Activated T-helper 2 cell treated with anti-CD3 and anti-CD28 coated beads, Interferon-gamma antibody, Interleukin-2, Interleukin-4, amounts not matched to agents 10 μg/mL and 5 μg/mL and 100 μg/mL, durations not matched to agents 14 hours and 24 hours and 36 hours (primary cell): Measurements from ENCODE around the gene SEMA4D. TPM values are rescaled to one million over a fixed set of nuclear protein-coding genes. Genes with fewer than 3 reads are reported as not detected.
"Not testable (repeated sequence)": the region's sequence is repeated elsewhere in the genome, so short reads cannot be mapped to it uniquely, and the experiment has no call there.

Source experiments
- DNase-seq: peaks from one replicate; pipeline ENCODE4 v3.0.0; 2021; ENCODE audit warnings: low spot score
- H3K27ac Mint-ChIP-seq: one replicate; pipeline ENCODE4 v1.8.0; 2021; ENCODE audit warnings: mixed read lengths
- H3K27me3 Mint-ChIP-seq: one replicate; pipeline ENCODE4 v1.8.0; 2021; ENCODE audit warnings: low read depth, mixed read lengths
- H3K36me3 Mint-ChIP-seq: one replicate; pipeline ENCODE4 v1.8.0; 2021; ENCODE audit warnings: low read depth, mixed read lengths
- H3K4me1 Mint-ChIP-seq: one replicate; pipeline ENCODE4 v1.8.0; 2021; ENCODE audit warnings: low read depth, mixed read lengths
- H3K4me3 Mint-ChIP-seq: one replicate; pipeline ENCODE4 v1.8.0; 2021; ENCODE audit warnings: low read depth, mild to moderate bottlenecking, moderate library complexity, mixed read lengths
- H3K9me3 Mint-ChIP-seq: one replicate; pipeline ENCODE4 v1.8.0; 2021; ENCODE audit warnings: mixed read lengths
- intact Hi-C: fragments of 100-400 bp; cut with micrococcal nuclease; formaldehyde crosslinking; loops from one replicate; pipeline ENCODE4 v1.15.1; 2023
- total RNA-seq: library from RNA; stranded (reverse); gene quantifications from 2 replicates; pipeline ENCODE4 v1.2.3, GENCODE V29; 2022

Gene SEMA4D
- total RNA-seq, 1 donor from 2014 or later: 317 TPM

DNA sequence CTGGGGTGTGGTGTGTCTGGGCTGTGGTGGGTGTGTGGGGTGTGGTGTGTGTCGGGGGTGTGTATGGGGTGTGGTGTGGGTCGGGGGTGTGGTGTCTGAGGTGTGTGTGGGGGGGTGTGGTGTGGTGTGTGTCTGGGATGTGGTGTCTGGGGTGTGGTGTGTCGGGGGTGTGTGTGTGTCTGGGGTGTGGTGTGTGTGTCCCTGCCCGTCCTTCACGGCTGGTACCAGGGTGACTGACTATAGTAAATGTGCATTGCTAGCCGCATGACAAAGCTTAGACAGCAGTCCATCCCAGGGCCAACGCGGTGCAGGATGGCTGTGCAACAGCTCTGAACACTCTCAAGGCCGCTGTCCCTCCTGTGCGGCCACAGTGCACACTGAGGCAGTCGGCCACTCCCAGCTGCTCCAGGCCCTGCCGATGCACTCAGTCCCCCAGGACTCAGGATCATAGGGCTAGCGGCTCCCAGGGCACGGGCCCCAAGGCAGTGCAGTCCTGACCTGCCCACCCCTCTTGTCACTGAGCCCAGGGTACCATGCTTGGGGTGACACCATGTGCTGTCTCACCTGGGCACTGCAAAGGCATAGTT lies 125.6 kb downstream of the SEMA4D start:
- peaks cover 23% of the 10 kb centered on the region for H3K36me3 Mint-ChIP-seq
- peaks cover 29% of the 10 kb centered on the region for H3K4me1 Mint-ChIP-seq
- H3K27me3 Mint-ChIP-seq: no peaks in the 10 kb centered on the region
- H3K4me3 Mint-ChIP-seq: no peak overlapping the region
- intact Hi-C loops: no loop called here
- peak; percentile 45 for DNase-seq
- H3K27ac Mint-ChIP-seq: peak overlapping the region; percentile 71
- no peaks in the 10 kb centered on the region for H3K9me3 Mint-ChIP-seq

DNA sequence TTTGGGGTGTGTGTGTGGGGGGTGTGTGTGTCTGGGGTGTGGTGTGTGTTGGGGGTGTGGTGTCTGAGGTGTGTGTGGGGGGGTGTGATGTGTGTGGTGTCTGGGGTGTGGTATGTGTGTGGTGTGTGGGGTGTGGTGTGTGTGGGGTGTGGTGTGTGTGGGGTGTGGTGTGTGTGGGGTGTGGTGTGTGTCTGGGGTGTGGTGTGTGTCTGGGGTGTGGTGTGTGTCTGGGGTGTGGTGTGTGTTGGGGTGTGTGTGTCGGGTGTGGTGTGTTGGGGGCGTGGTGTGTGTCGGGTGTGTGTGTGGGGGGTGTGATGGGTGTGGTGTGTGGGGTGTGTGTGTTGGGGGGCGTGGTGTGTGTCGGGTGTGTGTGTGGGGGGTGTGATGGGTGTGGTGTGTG lies 126.1 kb downstream of the SEMA4D start:
- Mint-ChIP-seq H3K4me1 (peaks cover 24% of the 10 kb centered on the region), H3K36me3 (peaks cover 17% of the 10 kb centered on the region)
- H3K9me3 Mint-ChIP-seq, H3K27ac Mint-ChIP-seq, DNase-seq, H3K27me3 Mint-ChIP-seq, intact Hi-C loops, H3K4me3 Mint-ChIP-seq: not testable (repeated sequence)

DNA sequence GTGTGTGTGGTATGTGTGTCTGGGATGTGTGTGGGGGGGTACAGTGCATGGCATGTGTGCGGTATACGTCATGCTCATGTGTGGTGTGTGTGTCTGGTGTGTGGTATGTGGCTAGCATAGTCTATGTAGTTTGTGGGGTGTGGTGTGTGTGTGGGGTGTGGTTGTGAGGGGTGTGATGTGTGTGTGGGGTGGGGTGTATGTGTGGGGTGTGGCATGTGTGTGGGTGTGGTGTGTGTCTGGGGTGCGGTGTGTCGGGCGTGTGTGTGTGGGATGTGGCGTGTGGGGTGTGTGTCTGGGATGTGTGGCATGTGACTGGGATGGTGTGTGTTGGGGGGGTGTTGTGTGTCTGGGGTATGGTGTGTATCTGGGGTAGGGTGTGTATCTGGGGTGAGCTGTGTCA lies 127.3 kb downstream of the SEMA4D start:
- Mint-ChIP-seq H3K36me3 (peaks cover 8% of the 10 kb centered on the region), H3K9me3 (no peaks in the 10 kb centered on the region), H3K27ac (no peak overlapping the region), H3K4me1 (peaks cover 14% of the 10 kb centered on the region), H3K27me3 (no peaks in the 10 kb centered on the region), H3K4me3 (no peak overlapping the region)
- DNase-seq: no peak
- intact Hi-C loops: no loop called here

DNA sequence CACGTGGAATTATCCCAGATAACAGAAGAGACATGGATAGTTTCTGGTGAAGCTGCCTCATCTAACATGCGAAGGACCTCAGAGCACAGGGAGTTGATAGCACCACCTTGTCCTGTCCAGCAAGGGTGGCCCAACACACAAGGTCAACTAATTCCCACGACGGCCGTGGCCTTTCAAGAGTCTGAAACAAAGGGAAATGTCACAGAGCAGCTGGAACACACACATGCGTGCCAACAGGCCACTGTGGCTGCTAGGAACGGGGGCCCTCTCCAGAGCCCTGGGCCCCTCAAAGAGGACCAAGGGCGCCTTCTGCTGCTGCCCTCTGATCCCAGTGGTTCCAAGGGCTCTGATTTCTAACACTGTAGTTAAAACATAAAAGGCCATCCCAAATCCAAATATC lies 128.9 kb downstream of the SEMA4D start:
- no peak for DNase-seq
- no peak overlapping the region for H3K27ac Mint-ChIP-seq
- no peaks in the 10 kb centered on the region for H3K9me3 Mint-ChIP-seq
- intact Hi-C loops: no loop called here
- no peaks in the 10 kb centered on the region for H3K27me3 Mint-ChIP-seq
- H3K36me3 Mint-ChIP-seq: peaks cover 10% of the 10 kb centered on the region
- H3K4me3 Mint-ChIP-seq: no peak overlapping the region
- H3K4me1 Mint-ChIP-seq: peaks cover 8% of the 10 kb centered on the region

DNA sequence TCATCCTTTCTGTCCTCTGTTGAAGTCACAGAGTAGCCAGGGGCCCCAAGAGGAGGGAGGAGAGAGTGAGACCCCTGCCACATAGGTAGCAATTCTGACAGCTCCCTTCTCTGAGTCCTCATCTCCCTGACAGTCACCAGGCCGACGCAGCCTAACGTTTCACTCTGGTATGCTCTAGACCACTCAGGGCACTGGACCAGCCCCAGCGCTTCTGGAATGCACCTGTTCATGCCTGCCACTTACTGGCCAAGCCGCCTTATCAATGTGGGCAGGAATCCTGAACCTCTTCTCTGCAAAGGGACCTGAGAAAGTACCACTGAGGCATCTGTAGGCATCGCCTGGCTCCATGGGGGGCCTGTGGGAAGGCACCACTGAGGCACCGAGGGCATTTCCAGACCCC lies 129.4 kb downstream of the SEMA4D start:
- Mint-ChIP-seq H3K27ac (no peak overlapping the region), H3K4me1 (peaks cover 6% of the 10 kb centered on the region), H3K9me3 (no peaks in the 10 kb centered on the region), H3K4me3 (no peak overlapping the region), H3K27me3 (no peaks in the 10 kb centered on the region), H3K36me3 (peaks cover 10% of the 10 kb centered on the region)
- DNase-seq: no peak
- intact Hi-C loops: no loop called here

DNA sequence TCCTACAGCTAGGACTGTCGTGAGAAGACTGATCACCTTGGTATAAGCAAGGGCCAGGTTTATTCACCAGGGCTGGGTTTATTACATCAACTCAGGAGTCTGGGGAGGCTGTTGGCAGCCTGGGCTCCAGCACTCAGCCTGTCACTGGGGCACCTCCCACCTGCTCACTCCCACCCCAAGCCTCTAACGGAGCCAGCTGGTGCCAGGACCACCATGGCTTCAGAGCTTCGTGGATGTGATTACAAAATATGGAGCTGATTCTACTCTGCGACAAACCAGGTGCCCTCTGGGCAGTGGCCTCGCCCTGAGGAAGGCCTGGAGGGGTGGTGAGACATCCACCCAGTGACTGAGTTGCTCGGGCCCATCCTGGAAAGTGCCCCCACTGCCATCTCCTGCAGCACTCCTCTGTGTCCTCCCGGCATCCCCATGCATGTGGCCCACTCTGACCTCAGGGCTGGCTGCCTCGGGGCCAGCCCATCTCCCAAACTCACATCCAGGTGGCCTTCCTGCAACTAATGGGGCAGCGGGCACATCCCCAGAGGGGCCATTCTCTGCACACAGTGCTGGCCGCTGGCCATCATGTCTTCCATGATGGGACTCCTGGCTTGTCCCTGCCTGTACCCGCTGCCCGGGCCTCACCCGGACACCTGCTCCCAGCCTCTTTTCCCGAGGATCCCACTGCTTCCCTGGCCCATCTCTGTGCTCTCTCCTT lies 130.0 kb downstream of the SEMA4D start:
- no peaks in the 10 kb centered on the region for H3K27me3 Mint-ChIP-seq

DNA sequence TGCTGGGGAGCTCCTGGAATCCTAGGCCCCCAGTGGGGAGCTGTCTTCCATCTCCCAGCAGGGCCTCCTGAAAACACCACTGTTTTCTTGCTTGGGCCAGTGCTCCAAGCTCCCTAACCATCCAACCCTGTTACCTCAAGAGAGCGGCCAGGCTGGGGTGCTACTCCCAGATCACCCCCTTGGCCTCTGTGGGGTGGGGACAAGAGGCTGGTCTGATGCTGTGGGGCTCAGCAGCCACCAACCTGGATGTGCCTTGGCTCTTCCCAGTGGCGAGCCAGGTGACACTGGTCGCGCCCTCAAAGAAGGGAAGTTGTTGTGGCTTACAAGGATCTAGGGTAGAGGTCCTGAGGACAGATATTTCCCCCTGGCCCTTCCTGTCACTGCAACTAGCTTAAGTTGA lies 130.6 kb downstream of the SEMA4D start:
- Mint-ChIP-seq H3K27ac (no peak overlapping the region), H3K36me3 (peaks cover 8% of the 10 kb centered on the region), H3K4me1 (no peaks in the 10 kb centered on the region), H3K27me3 (no peaks in the 10 kb centered on the region), H3K9me3 (no peaks in the 10 kb centered on the region), H3K4me3 (no peak overlapping the region)
- intact Hi-C loops: no loop called here
- no peak for DNase-seq

More for the DNA sequence above, 130.0 kb downstream of the SEMA4D start:
- intact Hi-C loops: no loop called here
- peaks cover 10% of the 10 kb centered on the region for H3K36me3 Mint-ChIP-seq
- H3K9me3 Mint-ChIP-seq: no peaks in the 10 kb centered on the region
- no peak overlapping the region for H3K27ac Mint-ChIP-seq
- no peak for DNase-seq
- H3K4me1 Mint-ChIP-seq: no peaks in the 10 kb centered on the region
- no peak overlapping the region for H3K4me3 Mint-ChIP-seq

DNA sequence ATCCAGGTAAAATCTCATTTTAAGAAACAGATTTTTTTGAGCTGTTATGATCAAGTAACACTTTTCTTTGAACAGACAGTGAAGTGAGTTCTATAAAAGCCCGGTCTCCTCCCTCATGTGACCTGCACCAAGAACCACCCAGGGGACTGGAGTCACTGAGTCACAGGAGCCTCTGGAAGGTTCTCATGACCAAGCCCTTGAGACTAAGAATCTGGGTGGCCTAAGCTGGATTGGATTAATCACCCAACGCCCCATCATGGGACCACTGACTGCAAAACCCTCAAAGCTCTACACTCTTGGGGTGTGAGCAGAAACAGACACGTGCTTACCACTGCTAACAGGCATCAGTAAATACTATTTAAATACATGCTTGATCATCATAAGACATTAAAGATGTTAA lies 131.2 kb downstream of the SEMA4D start:
- Mint-ChIP-seq H3K27ac (peak overlapping the region; percentile 31), H3K27me3 (no peaks in the 10 kb centered on the region), H3K36me3 (peaks cover 11% of the 10 kb centered on the region), H3K9me3 (no peaks in the 10 kb centered on the region), H3K4me3 (no peak overlapping the region), H3K4me1 (no peaks in the 10 kb centered on the region)
- intact Hi-C loops: no loop called here
- DNase-seq: no peak

DNA sequence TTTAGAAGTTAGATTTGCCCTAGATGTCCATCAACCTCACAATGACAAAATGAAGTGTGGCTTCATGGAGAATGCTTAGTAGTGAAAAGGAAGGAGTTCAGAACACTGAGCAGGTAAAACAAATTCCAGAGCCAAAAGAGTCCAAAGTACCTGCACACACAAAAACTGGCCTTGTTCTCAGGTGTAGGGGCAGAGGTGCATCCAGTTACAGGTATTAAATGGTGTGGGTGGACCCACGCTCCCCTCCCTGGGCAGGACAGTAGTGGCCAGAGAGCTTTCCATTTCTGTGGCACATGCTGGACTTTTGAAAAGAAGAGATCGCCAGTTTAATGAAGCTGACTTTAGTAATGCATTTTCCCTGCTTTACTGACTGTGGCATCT lies 132.4 kb downstream of the SEMA4D start:
- no peaks in the 10 kb centered on the region for H3K4me1 Mint-ChIP-seq
- H3K9me3 Mint-ChIP-seq: no peaks in the 10 kb centered on the region
- H3K36me3 Mint-ChIP-seq: peaks cover 23% of the 10 kb centered on the region
- H3K27me3 Mint-ChIP-seq: no peaks in the 10 kb centered on the region
- DNase-seq: no peak
- H3K4me3 Mint-ChIP-seq: no peak overlapping the region
- H3K27ac Mint-ChIP-seq: no peak overlapping the region
- intact Hi-C loops: no loop called here

DNA sequence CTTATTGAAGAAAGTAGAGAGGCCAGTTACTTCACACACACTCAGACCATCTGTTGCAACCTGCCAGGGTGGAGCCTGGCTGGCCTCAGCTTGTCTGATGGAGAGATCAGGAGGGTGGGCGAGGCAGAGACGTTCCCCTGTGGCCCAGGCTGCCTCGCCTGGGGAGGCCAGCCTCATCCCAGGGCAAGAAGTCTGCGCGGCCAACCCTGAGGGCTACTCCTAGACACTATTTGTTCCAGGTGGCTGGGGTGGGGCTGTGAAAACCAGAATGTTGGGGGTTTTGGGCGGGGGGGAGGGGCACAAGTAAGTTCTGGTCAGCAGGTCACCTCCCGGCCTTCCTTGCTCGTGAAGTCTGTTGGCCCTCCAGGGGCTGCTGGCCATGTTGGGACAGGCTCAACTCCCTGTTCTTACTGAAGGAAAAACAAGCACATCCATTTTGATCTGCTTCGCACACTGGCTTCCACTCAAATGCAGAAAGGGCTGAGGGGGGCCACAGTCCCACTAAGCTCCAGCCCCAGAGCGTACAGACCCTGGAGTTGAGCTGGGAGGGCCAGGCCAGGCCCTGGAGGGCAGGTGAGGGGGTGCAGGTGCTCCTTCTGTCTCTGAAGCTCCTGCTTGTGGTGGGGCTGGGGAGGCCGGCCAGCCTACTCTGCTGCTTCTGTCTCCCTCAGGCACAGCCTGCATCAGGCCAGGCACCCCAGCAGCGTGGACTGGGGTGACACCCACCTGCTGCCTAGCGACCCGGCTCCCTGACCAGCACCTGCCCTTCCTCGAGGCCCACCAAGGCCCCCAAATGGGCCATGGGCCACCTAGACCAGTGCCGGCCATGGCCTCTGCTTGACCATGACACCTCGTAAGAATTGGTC lies 133.0 kb downstream of the SEMA4D start:
- Mint-ChIP-seq H3K9me3 (no peaks in the 10 kb centered on the region), H3K27me3 (no peaks in the 10 kb centered on the region), H3K4me1 (peaks cover 2% of the 10 kb centered on the region), H3K4me3 (no peak overlapping the region), H3K27ac (no peak overlapping the region), H3K36me3 (peaks cover 30% of the 10 kb centered on the region)
- intact Hi-C loops: no loop called here
- DNase-seq: no peak

DNA sequence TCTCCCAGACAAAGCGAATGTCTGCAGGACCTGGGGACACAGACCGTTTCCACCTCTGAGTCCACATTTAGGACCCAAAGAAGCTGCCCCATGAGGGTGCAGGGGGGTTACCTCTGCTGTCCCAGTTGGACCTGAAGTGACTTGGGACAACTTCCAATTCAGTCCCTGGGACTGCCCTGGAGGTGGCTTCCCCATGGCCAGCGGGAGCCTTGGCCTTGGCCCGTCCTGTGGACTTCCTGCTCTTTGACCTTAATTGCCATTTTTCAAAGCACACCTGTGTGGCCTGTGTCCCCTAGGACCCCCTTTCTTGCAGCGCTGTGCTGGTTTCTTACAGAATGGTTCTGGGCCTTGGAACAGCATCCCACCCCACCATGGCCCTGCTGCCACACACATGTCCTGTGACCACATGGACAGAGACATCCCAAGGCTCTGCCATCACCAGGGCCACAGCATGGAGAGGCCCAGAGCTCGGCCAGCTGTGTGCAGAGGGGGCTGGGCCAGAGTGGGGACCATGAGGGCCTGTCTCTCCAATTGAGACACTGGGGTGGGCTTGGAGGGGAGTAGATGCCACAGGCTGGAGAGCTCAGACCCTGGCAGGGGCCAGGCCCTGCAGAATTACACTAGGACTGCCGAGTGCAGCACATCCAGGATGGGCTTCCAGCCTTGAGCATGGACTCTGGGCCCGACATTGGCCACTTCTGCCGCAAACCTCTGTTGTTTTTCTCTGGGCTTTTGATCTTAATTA lies 133.8 kb downstream of the SEMA4D start:
- Mint-ChIP-seq H3K9me3 (no peaks in the 10 kb centered on the region), H3K4me3 (no peak overlapping the region), H3K27me3 (no peaks in the 10 kb centered on the region), H3K36me3 (peaks cover 37% of the 10 kb centered on the region), H3K4me1 (peaks cover 3% of the 10 kb centered on the region), H3K27ac (no peak overlapping the region)
- intact Hi-C loops: no loop called here
- no peak for DNase-seq

DNA sequence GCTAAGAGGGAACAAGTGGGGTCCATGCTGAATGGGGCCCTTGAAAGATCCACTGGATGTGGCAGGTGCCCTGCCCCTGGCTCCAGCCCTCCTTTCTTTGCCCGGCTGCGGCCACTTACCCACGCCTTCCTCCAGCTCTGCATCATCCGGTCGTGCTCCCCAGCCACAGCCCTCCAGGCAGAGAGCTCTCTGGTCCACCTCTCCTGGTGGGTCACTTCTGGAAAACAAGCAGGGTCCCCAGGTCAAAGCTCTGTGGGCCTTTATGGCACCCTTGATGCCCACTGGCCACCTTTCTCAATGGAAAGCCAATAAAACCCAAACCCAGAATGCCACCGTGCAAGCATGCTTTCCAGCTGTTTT lies 134.6 kb downstream of the SEMA4D start:
- no peak for DNase-seq
- Mint-ChIP-seq H3K27ac (no peak overlapping the region), H3K9me3 (no peaks in the 10 kb centered on the region), H3K4me1 (peaks cover 3% of the 10 kb centered on the region), H3K36me3 (peaks cover 44% of the 10 kb centered on the region), H3K4me3 (no peak overlapping the region), H3K27me3 (no peaks in the 10 kb centered on the region)
- intact Hi-C loops: no loop called here
